GM23248 (cell line): Measurements from ENCODE around the gene AK8.

ENCODE experiments used
- EZH2 ChIP-seq: fragments of 200-600 bp; sonication (generic); IDR thresholded peaks from 2 replicates; pipeline ENCODE4 v1.6.1; 2018; ENCODE audit warnings: antibody characterized with exemption, mild to moderate bottlenecking; ENCODE audit not compliant: insufficient read depth, poor library complexity, severe bottlenecking
- EZH2phosphoT487 ChIP-seq: fragments of 200-600 bp; sonication (generic); IDR thresholded peaks from 2 replicates; pipeline ENCODE4 v1.6.1; 2018; ENCODE audit warnings: antibody characterized with exemption, moderate library complexity, mild to moderate bottlenecking, low read depth; ENCODE audit not compliant: insufficient read depth

- no peak for TF ChIP-seq EZH2phosphoT487
- TF ChIP-seq EZH2, result no peak
Observed at GRCh38 chr9:132825430-132825829, 52.7 kb downstream of the AK8 start.
